Skin of body (tissue), 2 donors: ENCODE data around the gene AP2A2. TPM values are rescaled to one million over a fixed set of nuclear protein-coding genes. Genes with fewer than 3 reads are reported as not detected.

Source experiments
- DNase-seq: peaks from one replicate; lab custom pipeline; 2025; lab: John Stamatoyannopoulos, UW
- total RNA-seq: library from RNA; depleted of rRNA; stranded (reverse); fragments of >200 nt; gene quantifications from one replicate; pipeline ENCODE4 v1.2.3, GENCODE V29; 2014

AP2A2 gene
- total RNA-seq, 1 donor from 2014 or later = 29.1 TPM

DNA sequence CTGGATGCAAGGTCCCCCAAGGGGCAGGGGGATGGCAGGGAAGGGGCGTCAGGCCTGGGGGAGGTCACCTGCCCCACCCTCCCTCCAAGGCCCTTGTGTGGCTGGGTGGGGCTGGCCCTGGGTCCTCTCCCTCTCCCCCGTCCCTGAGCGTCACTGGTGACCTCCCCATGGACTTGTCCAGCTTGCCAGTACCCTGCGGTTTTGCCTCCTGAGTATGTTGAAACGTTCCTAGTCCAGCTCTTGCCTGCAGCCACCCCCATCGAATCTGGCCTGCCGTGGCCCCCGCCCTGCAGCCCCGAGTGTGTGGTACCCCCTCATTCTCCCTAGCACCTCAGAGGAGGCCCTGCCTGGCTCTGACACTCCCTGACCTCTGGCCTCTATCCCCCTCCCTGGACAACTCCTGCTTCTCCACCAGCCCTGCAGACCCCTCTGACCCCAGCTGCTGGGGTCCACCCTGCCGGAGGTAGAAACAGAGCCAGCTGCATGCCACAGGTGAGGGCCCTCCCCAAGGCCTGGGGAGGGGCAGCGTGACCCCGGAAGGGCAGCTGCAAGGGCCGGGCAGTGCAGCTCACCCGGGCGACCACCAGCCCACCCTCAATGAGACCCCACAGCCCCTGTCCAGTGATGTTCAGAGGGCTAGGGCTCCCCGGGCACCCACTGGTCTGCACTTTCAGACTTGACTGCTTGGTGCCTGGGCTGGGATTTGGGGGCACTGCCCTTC lies 114.9 kb downstream of the AP2A2 start:
- no peak for DNase-seq

DNA sequence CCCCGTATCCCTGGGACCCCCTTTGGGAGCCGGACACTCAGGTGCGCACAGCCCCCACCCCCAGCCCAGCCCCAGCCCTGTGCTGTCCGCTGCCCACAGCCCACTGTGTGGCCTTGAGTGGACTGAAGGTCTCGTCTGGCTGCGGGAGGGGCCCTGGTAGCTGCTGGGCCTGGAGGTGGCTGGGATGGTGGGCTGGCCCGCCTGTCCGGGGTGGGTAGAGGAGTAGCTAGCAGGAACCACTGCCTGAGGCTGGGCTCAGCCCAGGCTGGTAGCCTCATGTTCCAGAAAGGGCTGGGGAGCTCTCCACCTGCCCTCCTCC lies 115.4 kb downstream of the AP2A2 start:
- no peak for DNase-seq

GRCh38 chr11:1041471-1041870 lies 115.8 kb downstream of the AP2A2 start:
- DNase-seq = no peak

GRCh38 chr11:1041936-1042608 lies 116.4 kb downstream of the AP2A2 start:
- no peak for DNase-seq

GRCh38 chr11:1042626-1043562 lies 117.2 kb downstream of the AP2A2 start:
- no peak for DNase-seq

DNA sequence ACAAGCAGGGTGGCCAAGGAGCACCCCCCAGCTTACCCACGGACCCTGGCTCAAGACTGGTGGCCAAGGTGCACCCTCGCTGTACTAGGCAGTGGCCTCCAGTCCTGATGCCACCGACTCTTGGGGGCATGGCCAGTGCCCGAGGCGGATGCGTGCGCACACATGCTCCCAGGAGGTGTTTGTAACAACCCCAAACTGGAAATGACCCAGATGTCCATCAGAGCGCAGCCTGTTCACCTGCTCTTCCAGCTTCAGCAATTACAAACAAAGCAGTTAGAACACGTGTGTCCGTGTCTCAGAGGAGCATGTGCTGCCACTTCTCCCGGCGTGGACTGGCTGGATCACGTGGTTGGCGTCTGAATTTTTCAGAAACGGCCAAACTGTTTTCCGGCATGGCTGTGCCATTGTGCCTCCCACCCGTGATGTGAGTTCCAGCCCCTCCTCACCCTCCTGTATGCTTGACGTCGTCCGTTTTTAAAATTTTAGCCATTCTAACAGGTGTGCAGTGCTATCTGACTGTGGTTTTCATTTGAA lies 118.0 kb downstream of the AP2A2 start:
- no peak for DNase-seq

DNA sequence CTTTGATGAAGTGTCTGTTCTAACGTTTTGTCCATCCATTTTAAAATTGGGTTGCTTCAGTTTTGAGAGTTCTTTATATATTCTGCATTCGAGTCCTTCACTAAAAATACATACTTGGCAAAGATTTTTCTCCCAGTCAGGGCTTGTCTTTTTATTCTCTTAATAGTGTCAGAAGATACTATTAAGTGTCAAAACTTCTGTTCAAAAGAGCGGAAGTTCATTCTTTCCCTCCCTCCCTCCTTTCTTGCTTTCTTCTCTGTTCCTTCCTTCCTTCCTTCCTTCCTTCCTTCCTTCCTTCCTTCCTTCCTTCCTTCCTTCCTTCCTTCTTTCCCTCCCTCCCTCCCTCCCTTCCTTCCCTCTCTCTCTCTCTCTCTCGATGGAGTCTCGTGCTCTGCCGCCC lies 118.5 kb downstream of the AP2A2 start:
- DNase-seq = no peak

DNA sequence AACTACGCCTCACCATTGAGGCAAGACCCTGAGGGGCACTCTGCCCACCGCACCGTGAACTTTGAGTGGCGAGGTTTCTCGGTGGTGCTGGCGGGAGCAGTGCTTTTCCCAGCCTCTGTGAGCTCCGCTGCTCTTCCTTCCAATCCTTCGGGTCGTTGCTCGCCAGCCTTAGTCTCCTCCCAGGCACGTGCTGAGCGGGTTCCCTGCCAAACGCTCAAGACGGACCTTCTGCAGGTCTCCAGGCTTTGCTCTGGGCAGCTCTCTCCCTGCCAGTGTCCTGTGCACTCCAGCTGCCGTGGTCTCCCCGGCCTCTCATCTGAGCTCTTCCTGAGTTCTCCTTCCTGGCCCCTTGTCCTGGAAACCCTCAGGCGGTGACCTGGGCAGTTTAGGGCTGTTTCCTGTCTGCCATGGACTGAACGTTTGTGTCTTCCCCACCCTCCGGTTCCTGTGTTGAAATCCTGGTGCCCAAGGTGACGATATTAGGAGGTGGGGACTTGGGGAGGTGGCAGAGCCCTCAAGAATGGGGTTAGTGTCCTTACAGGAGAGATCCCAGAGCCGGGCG lies 122.0 kb downstream of the AP2A2 start:
- no peak for DNase-seq

GRCh38 chr11:1048375-1049070 lies 122.9 kb downstream of the AP2A2 start:
- no peak for DNase-seq

GRCh38 chr11:1049071-1049405 lies 123.4 kb downstream of the AP2A2 start:
- no peak for DNase-seq

DNA sequence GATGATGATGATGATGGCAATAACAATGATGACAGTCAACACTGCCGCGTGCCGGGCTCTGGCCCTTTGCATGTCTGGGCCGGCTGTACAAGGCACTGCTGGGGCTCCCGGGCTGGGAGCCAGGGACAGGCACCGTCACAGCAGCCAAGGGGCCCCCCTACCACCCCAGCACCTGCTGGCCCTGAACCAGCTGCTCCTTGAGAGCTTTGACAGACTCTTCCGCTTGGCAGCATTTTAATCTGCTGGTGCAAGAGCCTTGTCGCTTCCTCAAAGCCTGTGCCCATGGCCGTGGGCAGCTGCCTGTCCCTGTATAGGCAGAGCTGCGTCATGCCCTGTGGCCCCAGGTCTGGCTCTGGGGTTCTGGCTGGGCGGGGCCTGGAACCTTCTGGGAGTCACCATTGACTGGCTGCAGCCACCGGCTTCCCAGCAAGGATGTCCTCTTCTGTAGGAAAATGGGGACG lies 123.8 kb downstream of the AP2A2 start:
- no peak for DNase-seq

- DNase-seq = no peak
Measured at GRCh38 chr11:1049911-1050580, 124.4 kb downstream of the AP2A2 start.

DNA sequence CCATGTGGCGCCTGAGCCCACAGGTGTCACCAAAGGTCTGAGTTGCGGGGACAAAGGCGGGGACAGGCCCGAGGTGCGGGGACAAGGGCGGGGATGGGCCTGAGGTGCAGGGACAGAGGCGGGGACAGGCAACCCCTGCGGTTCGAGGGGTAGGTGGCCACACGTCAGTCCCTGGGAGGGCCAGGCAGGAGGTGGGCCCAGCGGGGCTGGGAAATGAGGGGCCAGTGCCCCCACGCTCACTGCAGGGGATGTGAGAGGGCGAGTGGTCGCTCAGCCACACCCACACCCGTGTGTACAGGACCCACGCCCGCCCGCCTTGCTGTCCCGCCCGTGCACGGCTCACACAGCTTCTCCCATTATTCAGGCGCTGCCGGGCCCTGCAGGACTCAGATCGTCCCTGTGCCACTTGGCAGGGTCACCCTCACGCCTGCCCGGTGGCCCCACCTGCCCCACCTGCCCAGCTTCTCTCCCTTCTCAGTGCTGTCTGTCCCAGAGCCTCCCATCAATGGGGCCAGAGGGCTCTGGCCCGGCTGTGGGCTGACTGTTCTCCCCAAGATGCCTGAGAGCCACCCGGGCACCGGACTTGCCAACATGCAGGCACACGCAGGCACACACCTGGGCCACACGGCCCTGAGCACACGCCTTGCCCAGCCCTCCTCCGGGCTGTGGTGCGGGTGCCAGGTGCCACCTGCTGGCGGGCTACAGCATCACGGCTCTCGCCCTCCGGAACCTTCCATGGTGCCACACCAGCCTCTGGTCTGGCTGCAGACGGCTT lies 125.1 kb downstream of the AP2A2 start:
- no peak for DNase-seq

DNA sequence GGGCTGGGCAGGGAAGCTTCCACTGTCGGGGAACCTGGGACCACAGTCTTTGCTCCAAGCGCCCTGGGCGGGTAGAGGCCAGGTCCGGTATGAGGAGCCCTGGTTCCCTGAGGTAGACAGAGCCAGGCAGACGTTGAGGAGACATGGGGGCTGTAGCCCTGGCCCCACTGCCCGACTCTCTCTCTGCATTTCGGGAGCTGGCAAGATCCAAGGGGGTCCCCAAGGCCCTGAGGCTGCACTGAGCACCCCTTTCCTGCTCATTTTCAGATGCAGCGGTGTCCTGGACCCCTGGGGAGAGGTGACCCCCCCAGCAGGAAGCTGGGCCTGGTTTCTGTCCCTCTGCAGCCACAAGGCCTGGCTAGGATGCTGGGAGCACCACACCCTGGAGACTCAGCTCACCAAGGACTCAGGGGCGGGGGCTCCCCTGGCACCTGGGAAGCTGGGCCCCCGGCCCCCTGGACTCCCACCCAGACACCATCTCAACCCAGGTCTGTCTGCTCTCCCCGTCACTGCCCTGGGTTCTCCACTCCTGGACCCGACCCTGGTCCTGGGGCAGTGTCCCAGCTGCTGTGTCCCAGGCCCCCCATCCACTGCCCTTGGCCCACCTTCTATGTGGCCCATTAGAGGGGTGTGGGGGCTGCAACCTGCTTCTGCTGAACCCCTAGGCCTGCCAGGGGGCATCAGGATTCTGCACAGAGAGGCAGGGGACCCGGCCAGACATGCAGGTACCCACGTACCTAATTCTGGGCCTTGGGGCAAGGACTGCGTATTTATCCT lies 125.9 kb downstream of the AP2A2 start:
- DNase-seq = no peak

GRCh38 chr11:1052133-1053011 lies 126.7 kb downstream of the AP2A2 start:
- DNase-seq = no peak

DNA sequence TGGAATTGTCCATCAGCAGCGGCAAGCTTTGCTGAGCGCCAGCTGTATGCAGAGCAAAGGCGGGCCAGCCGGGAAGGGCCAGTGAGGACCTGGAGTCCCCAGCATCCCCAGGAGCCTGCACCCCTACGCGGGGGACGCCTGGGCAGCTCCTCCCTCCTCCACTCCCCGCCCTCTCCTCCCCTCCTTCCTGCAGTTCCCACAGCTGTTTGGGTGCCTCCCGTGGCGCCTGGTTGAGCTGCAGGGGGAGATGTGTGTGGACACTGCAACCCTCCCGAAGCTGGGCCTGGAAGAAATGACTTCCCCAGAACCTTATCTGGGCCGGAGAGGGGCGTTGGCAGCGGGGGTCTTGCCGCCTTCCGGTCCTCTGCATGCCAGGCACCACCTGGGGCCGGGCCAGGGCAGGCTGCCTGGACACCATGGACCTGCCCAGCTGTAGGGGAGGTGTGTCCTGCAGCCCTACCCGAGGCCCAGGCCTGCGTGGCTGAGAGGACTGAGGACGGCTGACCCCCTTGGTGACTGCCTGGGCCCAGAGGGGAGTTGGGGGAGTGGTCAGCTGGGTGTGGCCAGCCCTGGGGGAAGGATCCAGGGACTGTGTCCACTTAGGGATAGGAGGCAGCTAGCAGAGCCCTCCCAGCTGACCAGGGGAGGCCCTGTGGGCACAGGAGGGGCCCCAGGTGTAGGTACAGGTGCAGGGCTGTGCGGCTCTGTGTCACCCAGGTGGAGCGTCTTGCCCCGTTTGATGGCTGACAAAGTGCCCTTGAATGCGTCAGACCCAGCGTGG lies 127.6 kb downstream of the AP2A2 start:
- DNase-seq = no peak
